ENCODE data around the gene ZC3H4. TPM values are rescaled to one million over a fixed set of nuclear protein-coding genes. Genes with fewer than 3 reads are reported as not detected.

ZC3H4 gene
- total RNA-seq, 1 experiment from 2014 or later, result 94.4 TPM

DNA sequence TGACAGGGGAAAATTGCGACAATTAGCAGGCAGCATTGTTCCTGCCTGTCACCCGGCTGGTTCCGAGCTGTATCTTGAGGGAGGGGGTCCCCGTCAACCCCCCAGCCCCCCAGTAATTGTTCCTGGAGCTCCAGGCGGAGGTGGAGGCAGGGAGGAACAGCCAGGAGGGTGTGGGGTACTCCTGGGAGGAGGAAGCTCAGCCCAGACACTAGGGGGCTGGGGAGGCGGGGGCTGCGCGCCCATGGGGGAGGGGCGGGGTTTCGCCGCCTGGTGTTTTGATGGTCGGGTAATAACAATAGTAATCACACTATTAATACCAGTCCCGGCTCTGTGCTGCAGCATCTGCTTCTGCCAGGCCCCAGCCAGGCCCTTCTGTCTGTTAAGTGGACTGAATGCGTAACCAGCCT, 85.4 kb downstream of the ZC3H4 start:
- TF ChIP-seq CTCF (conservative IDR thresholded peaks at IDR 0.05; ENCODE audit: low read depth, low read length) (no peak), EZH2 (IDR thresholded peaks at IDR 0.05; ENCODE audit: borderline replicate concordance, low read depth, low read length, poor library complexity, severe bottlenecking) (no peak)
- POLR2A ChIA-PET (ENCODE audit: low non-redundant PET), result interaction anchor here (0.6 kb wide), 1 partner anchor 218 kb away, joined by 7 read pairs; no protein-coding TSS in a partner anchor
- DNase-seq (ENCODE audit: low spot score), result peak; percentile 46
- H3K9me3 ChIP-seq (ENCODE audit: low read depth, low read length, poor library complexity, severe bottlenecking), result no peaks in the 10 kb centered on the region
- H3K27me3 ChIP-seq (replicated peaks; ENCODE audit: insufficient read depth, low read depth, low read length, poor library complexity), result peaks cover 4% of the 10 kb centered on the region
- peak overlapping the region; percentile 8 for H3K4me3 ChIP-seq (ENCODE audit: low read depth, low read length, poor library complexity, severe bottlenecking)
- H3K4me1 ChIP-seq (ENCODE audit: insufficient read depth, low read length, poor library complexity, severe bottlenecking), result peaks cover 15% of the 10 kb centered on the region
- CTCF ChIA-PET, result interaction anchor here (0.6 kb wide), 3 partner anchors 37 to 216 kb away, joined by 3 to 7 read pairs (median 4); no protein-coding TSS in a partner anchor
- no TSS peak for BruUV-seq (replicated peaks)
- H3K27ac ChIP-seq (ENCODE audit: low read depth, low read length, poor library complexity, severe bottlenecking), result no peak overlapping the region
- intact Hi-C loops (cut with micrococcal nuclease; ENCODE audit: unreplicated experiment), result loop anchor here (5.0 kb wide), 1 partner anchor 214 kb away; no protein-coding TSS in a partner anchor
- H3K36me3 ChIP-seq (ENCODE audit: insufficient read depth, low read length, poor library complexity, severe bottlenecking), result no peaks in the 10 kb centered on the region

DNA sequence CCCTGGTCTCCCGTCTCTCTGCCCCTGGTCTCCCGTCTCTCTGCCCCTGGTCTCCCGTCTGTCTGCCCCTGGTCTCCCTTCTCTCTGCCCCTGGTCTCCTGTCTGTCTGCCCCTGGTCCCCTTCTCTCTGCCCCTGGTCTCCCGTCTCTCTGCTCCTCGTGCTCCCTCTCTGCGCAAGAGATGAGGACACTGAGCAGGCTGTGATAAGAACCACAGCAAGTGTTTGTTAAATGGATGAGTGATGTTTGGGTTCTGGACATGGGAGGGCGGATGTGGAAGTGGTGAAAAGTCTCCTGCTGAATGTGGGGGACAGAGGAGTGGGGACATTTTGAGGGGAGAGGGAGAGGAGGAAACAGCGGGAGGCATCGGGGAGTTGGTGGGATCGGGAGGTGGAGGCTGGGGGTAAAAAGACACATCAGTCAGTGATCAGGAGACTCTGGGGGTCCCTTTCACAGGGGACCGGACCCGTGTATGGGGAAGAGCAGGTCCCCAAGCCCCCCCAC, 85.9 kb downstream of the ZC3H4 start:
- no peak for DNase-seq (ENCODE audit: low spot score)
- Histone ChIP-seq H3K4me3 (ENCODE audit: low read depth, low read length, poor library complexity, severe bottlenecking) (peak overlapping the region; percentile 8), H3K4me1 (ENCODE audit: insufficient read depth, low read length, poor library complexity, severe bottlenecking) (peaks cover 20% of the 10 kb centered on the region), H3K27me3 (replicated peaks; ENCODE audit: insufficient read depth, low read depth, low read length, poor library complexity) (peaks cover 10% of the 10 kb centered on the region), H3K36me3 (ENCODE audit: insufficient read depth, low read length, poor library complexity, severe bottlenecking) (no peaks in the 10 kb centered on the region), H3K9me3 (ENCODE audit: low read depth, low read length, poor library complexity, severe bottlenecking) (no peaks in the 10 kb centered on the region), H3K27ac (ENCODE audit: low read depth, low read length, poor library complexity, severe bottlenecking) (no peak overlapping the region)
- BruUV-seq (replicated peaks), result no TSS peak
- ChIA-PET CTCF (interaction anchor here (0.6 kb wide), 3 partner anchors 36 to 217 kb away, joined by 3 to 7 read pairs (median 4); no protein-coding TSS in a partner anchor), POLR2A (ENCODE audit: low non-redundant PET) (interaction anchor here (0.6 kb wide), 1 partner anchor 218 kb away, joined by 7 read pairs; no protein-coding TSS in a partner anchor)
- intact Hi-C loops (cut with micrococcal nuclease; ENCODE audit: unreplicated experiment), result loop anchor here (5.0 kb wide), 1 partner anchor 215 kb away; no protein-coding TSS in a partner anchor
- no peak for TF ChIP-seq CTCF (conservative IDR thresholded peaks at IDR 0.05; ENCODE audit: low read depth, low read length)
- TF ChIP-seq EZH2 (IDR thresholded peaks at IDR 0.05; ENCODE audit: borderline replicate concordance, low read depth, low read length, poor library complexity, severe bottlenecking), result no peak

DNA sequence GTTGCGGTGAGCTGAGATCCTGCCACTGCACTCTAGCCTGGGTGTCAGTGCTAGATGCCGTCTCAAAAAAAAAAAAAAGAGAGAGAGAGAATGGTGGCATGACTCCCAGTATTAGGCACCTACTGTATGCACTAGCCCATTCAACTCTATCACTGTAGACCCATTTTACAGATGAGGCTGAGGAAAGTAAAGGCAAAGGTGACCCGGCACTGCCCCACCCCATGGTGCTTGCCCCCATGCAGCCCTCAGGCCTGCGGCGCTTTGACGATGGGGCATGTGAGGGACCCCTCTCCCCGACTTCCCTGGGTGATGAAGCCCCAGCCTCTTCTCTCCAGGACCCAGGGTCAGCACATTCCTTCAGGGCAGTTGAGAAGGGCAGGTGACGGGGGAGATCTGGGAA, 86.7 kb downstream of the ZC3H4 start:
- no peak for DNase-seq (ENCODE audit: low spot score)
- BruUV-seq (replicated peaks), result no TSS peak
- TF ChIP-seq EZH2 (IDR thresholded peaks at IDR 0.05; ENCODE audit: borderline replicate concordance, low read depth, low read length, poor library complexity, severe bottlenecking), result no peak
- TF ChIP-seq CTCF (conservative IDR thresholded peaks at IDR 0.05; ENCODE audit: low read depth, low read length), result no peak
- Histone ChIP-seq H3K4me1 (ENCODE audit: insufficient read depth, low read length, poor library complexity, severe bottlenecking) (peaks cover 28% of the 10 kb centered on the region), H3K36me3 (ENCODE audit: insufficient read depth, low read length, poor library complexity, severe bottlenecking) (no peaks in the 10 kb centered on the region), H3K27ac (ENCODE audit: low read depth, low read length, poor library complexity, severe bottlenecking) (no peak overlapping the region), H3K9me3 (ENCODE audit: low read depth, low read length, poor library complexity, severe bottlenecking) (no peaks in the 10 kb centered on the region), H3K4me3 (ENCODE audit: low read depth, low read length, poor library complexity, severe bottlenecking) (no peak overlapping the region), H3K27me3 (replicated peaks; ENCODE audit: insufficient read depth, low read depth, low read length, poor library complexity) (peaks cover 17% of the 10 kb centered on the region)
- POLR2A ChIA-PET (ENCODE audit: low non-redundant PET), result no interaction called here
- CTCF ChIA-PET, result no interaction called here
- intact Hi-C loops (cut with micrococcal nuclease; ENCODE audit: unreplicated experiment), result loop anchor here (5.0 kb wide), 1 partner anchor 215 kb away; no protein-coding TSS in a partner anchor

Measured in A673 (cell line).